Transverse colon (tissue), 4 donors: Measurements from ENCODE around the gene ECM2.

Experiments
- EP300 ChIP-seq: sonication (generic); formaldehyde crosslinking; IDR thresholded peaks from one replicate; pipeline ENCODE4 v1.6.1; 2017; ENCODE audit warnings: antibody characterized with exemption, low read depth
- POLR2A ChIP-seq: fragments of 450-650 bp; IDR thresholded peaks from one replicate; pipeline ENCODE4 v1.6.1; 2016; ENCODE audit warnings: antibody characterized with exemption, mild to moderate bottlenecking, moderate library complexity
- POLR2AphosphoS5 ChIP-seq, 3 donors: sonication (generic); formaldehyde crosslinking; IDR thresholded peaks; one replicate each; pipeline ENCODE4 v1.6.1; 2016; ENCODE audit warnings: antibody characterized with exemption in 3 of 3
- TF ChIP-seq, protein P1 (sequence below), 5 experiments: fragments of 200-600 bp in 3 of 5; fragments of 450-650 bp in 2 of 5; sonication (generic) in 3 of 5; IDR thresholded peaks; 1 replicate in 2 of 5; 2 replicates in 3 of 5; pipeline ENCODE4 v1.5.1; 2016 to 2017; ENCODE audit warnings: antibody characterized with exemption in 5 of 5, inconsistent platforms in 3 of 5, mild to moderate bottlenecking in 2 of 5, moderate library complexity in 1 of 5

DNA sequence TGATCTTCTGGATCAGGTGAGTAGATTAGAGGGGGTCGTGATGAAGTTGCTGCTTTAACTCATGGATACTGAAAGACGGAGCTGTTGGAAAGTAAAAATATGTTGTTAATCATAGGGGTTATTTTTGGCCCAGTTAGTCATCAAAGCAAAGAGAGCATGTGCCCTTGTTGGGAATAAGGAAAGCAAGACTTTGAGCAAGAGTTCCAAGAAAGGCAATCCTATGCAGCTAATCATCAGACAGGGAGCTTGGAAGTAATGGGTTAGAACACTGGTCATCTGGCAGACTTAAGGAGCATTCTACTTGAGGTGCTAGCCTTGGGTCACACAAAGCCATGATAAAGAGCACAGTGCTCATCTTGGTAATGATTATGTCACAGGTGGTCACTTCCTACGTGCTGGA, 71.8 kb downstream of the ECM2 start:
- peak in 2 of 3 donors; percentile 52 to 59 for TF ChIP-seq POLR2AphosphoS5 (IDR thresholded peaks at IDR 0.05)
- TF ChIP-seq, protein P1, sequence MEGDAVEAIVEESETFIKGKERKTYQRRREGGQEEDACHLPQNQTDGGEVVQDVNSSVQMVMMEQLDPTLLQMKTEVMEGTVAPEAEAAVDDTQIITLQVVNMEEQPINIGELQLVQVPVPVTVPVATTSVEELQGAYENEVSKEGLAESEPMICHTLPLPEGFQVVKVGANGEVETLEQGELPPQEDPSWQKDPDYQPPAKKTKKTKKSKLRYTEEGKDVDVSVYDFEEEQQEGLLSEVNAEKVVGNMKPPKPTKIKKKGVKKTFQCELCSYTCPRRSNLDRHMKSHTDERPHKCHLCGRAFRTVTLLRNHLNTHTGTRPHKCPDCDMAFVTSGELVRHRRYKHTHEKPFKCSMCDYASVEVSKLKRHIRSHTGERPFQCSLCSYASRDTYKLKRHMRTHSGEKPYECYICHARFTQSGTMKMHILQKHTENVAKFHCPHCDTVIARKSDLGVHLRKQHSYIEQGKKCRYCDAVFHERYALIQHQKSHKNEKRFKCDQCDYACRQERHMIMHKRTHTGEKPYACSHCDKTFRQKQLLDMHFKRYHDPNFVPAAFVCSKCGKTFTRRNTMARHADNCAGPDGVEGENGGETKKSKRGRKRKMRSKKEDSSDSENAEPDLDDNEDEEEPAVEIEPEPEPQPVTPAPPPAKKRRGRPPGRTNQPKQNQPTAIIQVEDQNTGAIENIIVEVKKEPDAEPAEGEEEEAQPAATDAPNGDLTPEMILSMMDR (IDR thresholded peaks at IDR 0.05), result no peak
- TF ChIP-seq POLR2A, result no peak
- no peak for TF ChIP-seq EP300
